ENCODE data around the gene CES4A. TPM values are rescaled to one million over a fixed set of nuclear protein-coding genes. Genes with fewer than 3 reads are reported as not detected.

The CES4A gene
- total and polyA plus RNA-seq, 9 of the 15 experiments (the other 6 are each of a cell fraction or from before 2014, with no cell fraction given) = 0.09 to 0.13 (median 0.11) TPM; not detected in 6

- TF ChIP-seq, protein P1, sequence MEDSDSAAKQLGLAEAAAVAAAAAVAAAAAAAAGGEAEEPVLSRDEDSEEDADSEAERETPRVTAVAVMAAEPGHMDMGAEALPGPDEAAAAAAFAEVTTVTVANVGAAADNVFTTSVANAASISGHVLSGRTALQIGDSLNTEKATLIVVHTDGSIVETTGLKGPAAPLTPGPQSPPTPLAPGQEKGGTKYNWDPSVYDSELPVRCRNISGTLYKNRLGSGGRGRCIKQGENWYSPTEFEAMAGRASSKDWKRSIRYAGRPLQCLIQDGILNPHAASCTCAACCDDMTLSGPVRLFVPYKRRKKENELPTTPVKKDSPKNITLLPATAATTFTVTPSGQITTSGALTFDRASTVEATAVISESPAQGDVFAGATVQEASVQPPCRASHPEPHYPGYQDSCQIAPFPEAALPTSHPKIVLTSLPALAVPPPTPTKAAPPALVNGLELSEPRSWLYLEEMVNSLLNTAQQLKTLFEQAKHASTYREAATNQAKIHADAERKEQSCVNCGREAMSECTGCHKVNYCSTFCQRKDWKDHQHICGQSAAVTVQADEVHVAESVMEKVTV (CRISPR knock-in tag; IDR thresholded peaks at IDR 0.05) = no peak
- no peak for TF ChIP-seq ETV6 (IDR thresholded peaks at IDR 0.05; ENCODE audit: borderline replicate concordance in 1 of 2, low read depth in 2 of 2, low read length in 1 of 2)
- TF ChIP-seq ETV6 (CRISPR knock-in tag; IDR thresholded peaks at IDR 0.05; ENCODE audit: borderline replicate concordance) = no peak
- TF ChIP-seq TEAD1 (CRISPR knock-in tag; IDR thresholded peaks at IDR 0.05) = peak in 1 of 2 experiments; percentile 44; a peak in 1 of 4 replicates
- no peak for TF ChIP-seq TEAD4 (IDR thresholded peaks at IDR 0.05; ENCODE audit: low read length)
- no peak for TF ChIP-seq TEAD4 (CRISPR knock-in tag; IDR thresholded peaks at IDR 0.05; ENCODE audit: borderline replicate concordance)
- TF ChIP-seq MAZ (CRISPR knock-in tag; conservative IDR thresholded peaks at IDR 0.05 in 1 of 2, IDR thresholded peaks at IDR 0.05 in 1 of 2) = peak; percentile 80 to 86; a peak in 3 of 4 replicates
- peak; percentile 80 for TF ChIP-seq FIP1L1 (IDR thresholded peaks at IDR 0.05; ENCODE audit: low read depth, low read length, poor library complexity, severe bottlenecking)
- TF ChIP-seq KLF13 (tag; IDR thresholded peaks at IDR 0.05; ENCODE audit: borderline replicate concordance, low read depth) = no peak
- TF ChIP-seq HMGN3 (IDR thresholded peaks at IDR 0.05; ENCODE audit: borderline replicate concordance, extremely low read depth, insufficient read length, low read depth, low read length) = peak; percentile 73
- TF ChIP-seq ZNF197 (CRISPR knock-in tag; IDR thresholded peaks at IDR 0.05; ENCODE audit: low read depth) = no peak
- TF ChIP-seq MYNN (IDR thresholded peaks at IDR 0.05) = no peak
- no peak for TF ChIP-seq MYNN (CRISPR knock-in tag; IDR thresholded peaks at IDR 0.05)
- TF ChIP-seq REST (IDR thresholded peaks at IDR 0.05; ENCODE audit: borderline replicate concordance) = peak; percentile 74
- peak; percentile 27; the same call in 1 of the 2 replicates for TF ChIP-seq REST (CRISPR knock-in tag; IDR thresholded peaks at IDR 0.05; ENCODE audit: low read depth)
- TF ChIP-seq TRIM24 (IDR thresholded peaks at IDR 0.05) = peak in 1 of 2 experiments; percentile 50; a peak in 1 of 4 replicates
These were observed 25.6 kb downstream of the CES4A start (continued) for GRCh38 chr16:67013823-67014633.

All from K562 (cell line).